SK-N-DZ (cell line): ENCODE results near the gene FBXW8.

ENCODE experiments used
- DNase-seq: peaks from one replicate; pipeline ENCODE4 v3.0.0-alpha.2; 2015; ENCODE audit warnings: low spot score

FBXW8 gene

GRCh38 chr12:116924558-116925453, 14.1 kb downstream of the FBXW8 start:
- no peak for DNase-seq

DNA sequence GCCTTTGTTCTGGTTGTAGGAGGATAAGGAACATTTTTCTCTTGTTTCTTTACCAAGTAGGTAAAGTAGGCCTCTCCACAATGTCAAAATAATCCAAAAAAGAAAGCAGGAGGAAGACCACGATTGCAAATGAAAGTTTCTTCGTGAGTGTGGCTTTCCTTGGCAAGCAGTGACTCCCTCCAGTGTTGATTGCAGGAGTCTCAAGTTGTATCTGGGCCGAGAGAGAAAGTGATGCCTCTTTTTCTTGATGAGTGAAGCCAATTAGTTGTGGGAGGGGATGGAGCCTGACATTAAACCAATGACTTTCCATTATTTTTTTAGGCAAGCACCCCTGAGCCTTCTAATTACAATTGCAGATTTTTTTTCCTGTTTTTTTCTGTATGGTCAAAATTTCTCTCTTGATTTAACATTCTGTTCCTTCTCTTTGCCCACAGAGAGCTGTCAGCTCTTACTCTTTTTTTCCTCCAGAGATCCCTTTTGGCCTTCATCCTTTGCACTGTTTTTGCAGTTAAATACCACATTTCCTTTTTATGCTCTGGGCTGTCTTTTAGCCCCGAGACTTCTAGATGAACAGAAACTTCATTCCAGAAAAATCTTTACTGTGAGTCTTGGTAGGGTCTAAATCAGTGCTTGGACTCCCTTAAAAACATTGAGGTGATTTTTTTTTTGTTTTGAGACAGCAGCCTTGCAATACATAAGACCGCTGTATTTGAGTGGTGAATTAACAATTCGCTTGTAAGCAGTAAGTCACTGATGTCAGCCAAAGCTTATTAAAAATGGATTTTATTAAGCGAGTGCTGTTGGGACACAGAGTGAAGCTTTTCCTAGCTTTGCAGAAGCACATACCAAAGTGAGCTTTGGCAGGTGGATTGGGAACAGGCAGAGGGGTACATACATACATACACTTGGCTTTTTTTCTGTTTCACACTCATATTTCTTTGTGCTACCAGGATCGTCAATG, 15.8 kb downstream of the FBXW8 start:
- no peak for DNase-seq

- DNase-seq, result no peak
Measured at GRCh38 chr12:116927244-116927940, 16.6 kb downstream of the FBXW8 start.

GRCh38 chr12:116928504-116928903, 17.8 kb downstream of the FBXW8 start:
- DNase-seq, result no peak

GRCh38 chr12:116929885-116930284, 19.1 kb downstream of the FBXW8 start:
- no peak for DNase-seq

DNA sequence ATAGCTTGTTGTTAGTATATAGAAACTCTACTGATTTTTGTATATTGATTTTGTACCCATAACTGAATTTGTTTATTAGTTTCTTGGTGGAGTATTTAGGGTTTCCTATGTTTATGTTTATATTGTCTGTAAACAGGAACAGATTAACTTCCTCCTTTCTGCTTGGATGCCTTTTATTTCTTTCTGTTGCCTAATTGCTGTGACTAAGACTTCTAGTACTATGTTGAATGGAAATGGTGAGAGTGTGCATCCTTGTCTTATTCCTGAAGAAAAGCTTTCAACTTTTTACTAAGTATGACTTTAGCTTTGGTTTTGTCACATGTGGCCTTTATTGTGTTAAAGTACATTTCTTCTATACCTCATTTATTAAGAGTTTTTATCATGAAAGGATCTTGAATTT, 20.9 kb downstream of the FBXW8 start:
- DNase-seq, result no peak

- peak; percentile 56 for DNase-seq
Measured at GRCh38 chr12:116933091-116933490, 22.3 kb downstream of the FBXW8 start.

DNA sequence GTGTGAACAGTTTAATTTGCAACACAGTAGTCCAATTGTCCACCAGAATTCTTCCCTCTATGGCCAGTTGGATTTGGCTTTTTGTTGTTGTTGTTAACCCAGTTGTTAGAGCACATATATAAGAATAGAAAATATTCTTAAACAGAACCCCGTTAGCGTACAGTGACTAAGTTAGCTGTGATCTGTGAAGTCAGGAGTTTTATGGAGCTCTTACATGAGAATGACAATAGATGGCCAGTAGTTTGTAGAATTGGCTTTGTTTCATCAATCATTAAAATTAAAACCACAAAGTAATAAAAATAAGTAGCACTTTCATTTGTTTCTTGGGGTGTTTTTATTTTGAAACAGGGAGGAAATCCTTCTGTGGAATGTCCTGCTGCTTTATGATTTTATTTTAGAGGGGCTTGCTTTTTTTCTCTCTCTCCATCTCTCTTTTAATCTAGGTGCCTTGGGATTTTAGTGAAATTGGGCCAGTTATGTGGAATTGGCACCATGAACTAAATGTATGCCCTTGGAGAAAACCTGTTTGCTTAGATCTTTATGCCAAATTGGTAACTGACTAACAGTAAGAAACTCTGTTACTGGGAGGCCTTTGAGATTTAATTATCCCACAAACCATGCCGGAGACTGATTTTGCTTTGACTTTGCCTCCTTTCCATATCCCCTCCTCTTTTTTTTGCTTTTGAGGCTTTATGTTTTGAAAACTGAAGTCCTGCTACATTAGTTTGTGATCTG, 22.9 kb downstream of the FBXW8 start:
- no peak for DNase-seq

DNA sequence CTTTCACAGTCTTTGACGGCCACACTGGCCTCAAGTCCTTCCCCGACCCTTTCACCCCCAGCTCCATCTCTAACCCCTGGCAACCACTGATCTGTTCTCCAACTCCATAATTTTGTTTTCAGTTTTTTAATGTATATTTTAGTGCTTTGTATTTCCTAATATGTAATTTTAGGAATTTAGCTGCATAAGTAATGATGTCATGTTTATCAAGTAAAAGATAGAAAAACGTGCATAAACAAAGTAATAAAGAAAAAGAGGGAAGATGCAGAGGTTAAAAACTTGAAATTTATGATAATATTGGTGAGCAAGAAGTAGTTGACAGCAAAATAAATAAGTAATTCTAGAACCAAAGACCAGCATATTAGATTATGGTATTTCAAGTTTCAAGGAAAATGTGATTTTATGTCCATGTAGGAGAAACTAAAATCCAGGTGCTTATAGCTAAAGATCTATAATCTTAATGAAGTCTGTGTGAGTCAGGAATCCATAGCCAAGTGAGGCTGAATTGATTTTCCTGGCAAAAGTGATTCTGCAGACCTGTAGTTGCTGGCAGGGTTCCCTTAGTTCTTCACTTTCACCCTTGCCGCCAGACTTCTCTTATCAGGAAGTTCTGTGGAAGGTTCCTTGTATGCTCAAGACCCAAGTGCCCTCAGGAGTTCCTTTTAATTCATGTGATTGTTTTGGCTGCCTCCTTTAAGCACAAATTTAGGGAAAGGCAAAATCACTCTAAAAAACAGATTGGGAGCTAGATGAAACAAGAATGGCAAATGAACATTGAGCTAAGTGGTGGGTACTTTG, 24.4 kb downstream of the FBXW8 start:
- DNase-seq, result no peak

GRCh38 chr12:116937640-116938039, 26.9 kb downstream of the FBXW8 start:
- DNase-seq, result no peak

DNA sequence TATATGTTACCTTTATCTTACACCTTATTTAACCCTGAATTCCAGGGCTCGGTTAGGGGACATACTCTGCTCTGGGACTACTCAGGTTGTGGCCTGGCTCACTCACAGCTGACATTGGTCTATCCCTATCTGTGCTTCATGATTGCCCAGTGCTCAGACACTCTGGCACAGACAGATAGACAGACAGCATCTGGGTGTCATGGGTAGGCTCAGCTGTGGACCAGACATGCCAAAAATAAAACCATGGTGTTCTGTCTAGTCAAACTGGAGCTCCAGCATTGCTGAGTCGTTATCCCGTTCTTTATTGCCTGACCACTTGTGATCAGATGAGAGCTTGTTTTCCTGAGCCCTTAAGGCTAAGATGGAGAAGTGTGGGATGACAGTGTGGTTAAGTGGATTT, 29.0 kb downstream of the FBXW8 start:
- peak; percentile 35 for DNase-seq

- DNase-seq, result no peak
Measured at GRCh38 chr12:116941188-116941587, 30.4 kb downstream of the FBXW8 start.

DNA sequence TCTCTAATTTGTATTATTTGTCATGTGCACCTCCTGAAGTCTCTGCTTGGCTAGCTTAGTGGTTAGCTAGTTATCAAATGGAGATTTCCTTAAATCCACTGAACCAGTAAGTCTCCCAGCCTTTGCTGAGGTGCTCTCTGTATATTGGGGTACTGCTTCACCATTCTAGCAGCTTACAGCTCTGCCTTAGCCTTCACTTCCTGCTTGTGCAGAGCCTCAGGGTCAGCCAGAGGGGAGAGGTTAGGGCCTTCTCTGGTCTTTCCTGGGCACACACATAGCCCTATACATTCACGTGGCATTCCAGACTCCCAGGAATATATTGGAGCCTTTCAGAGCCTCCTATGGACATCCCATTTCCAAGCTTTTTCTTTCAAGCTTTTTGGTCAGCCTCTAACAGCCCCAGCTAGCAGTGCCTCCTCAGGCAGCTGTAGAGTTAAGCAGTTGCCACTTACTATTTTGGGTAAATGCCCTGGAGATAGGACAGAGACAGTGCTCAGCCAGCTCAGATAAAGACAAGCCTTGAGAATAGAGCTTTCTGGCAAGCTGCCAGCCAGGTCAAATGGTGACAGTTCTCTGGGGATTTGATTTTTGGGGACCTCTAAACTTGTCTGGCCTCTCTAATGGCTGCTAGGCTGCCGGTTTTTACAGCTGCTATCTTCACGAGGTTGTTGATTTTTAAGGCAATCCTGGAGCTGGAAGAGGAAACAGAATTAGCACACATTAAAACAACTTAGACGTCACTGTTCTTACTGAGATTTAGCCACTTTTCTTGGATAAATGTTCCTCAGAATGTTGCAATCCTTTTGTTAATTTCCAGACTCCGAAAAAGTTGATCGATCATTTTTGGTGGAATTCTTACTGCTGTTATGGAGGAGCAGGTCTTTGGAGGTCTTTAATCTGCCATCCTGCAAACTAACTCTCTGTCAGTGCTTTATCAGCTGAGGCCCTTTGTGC, 32.9 kb downstream of the FBXW8 start:
- DNase-seq, result peak; percentile 98

- peak; percentile 97 for DNase-seq
Measured at GRCh38 chr12:116945886-116946550, 35.3 kb downstream of the FBXW8 start.

DNA sequence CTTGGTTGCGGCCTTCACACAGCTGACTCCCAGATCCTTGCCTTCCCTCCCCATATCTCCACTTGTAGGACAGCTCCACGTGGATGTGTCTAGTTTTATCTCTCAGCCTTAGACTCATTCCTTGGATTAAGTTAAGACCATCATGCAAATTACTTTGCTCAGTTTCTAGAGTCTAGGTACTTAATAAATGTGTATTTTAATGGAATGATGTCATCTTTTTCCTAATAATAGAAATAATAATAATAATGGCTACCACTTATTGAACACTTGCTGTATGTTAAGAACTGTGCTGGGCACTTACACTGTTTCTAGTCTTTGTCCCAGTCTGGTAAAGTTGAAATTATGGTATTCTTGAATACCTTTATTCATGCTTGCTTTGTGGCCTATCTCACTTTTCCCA, 37.5 kb downstream of the FBXW8 start:
- DNase-seq, result no peak

DNA sequence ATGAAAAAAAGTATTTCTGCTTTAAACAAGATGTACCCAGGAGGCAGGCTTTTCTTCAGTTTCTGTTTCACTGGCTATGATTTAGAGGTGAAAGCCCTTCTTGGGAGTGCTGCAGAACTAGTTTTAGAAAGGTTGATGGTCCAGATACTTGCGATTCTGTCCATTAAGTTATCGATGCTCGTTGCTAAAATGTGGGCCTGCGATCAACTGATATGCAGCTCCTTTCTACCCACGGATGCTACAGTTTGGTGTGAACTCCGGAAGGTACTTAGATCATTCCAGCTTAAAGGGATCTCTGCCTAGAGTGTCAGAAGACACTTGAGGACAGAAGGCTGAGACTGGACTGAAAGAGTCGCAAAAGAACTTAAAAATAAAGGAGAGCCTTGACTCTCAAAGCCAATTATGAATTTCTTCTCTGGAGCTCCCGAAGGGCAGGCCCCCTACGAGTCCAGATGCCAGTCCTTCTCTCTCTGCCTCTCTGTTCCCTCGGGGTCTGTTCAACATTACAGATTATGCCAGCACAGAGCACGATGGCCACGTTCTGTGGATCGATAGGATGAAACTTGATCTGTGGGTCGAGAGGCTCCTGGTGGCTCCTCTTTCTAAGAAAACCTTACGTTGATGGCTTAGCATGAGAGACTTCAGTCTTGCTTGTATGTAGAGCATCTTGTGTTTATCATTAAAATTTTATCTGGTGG, 40.0 kb downstream of the FBXW8 start:
- DNase-seq, result peak; percentile 90

DNA sequence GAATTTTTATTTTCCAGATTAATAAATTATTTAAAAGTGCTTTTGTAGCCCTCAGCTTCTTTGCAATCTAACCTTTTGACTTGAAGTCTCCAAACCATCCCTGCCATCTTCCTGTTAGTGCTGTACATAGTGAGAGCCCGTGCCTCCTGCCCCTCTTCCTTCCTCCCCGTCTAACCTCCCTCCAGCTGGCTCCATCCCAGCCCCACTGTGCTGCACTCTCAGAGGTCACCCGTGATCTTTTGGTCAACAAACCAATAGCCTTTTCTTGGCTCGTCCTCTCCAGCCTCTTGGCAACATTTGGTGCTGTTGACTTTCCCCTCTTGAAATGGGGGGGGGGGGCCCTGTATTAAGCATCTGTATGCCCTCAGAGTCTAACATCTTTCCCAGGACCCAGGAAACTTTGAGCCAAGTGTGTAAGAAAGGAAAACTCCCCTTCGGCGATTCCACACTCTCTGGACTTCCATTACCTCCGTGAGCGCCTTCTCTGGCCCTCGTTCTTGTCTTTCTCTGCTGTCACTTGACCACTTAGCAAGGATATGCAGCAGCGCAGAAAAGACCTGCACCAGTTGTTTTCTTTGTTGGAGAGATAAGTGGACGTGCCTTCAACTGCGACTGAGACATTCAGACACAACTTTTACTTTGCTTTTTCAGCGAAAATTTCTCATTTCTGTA, 44.1 kb downstream of the FBXW8 start:
- no peak for DNase-seq
